Smooth muscle cell (in vitro differentiated cells): ENCODE data around the gene CTDP1. TPM values are rescaled to one million over a fixed set of nuclear protein-coding genes. Genes with fewer than 3 reads are reported as not detected.
A peak's percentile ranks its signal among the peaks of the same experiment; 100 is the strongest.

Experiments
- DNase-seq: peaks from one replicate; lab custom pipeline; 2025; ENCODE audit not compliant: unreplicated experiment; lab: John Stamatoyannopoulos, UW
- H2AFZ ChIP-seq: fragments of 200-600 bp; sonication (generic); 2 replicates; pipeline ENCODE4 v1.6.0; 2016; ENCODE audit warnings: antibody characterized with exemption, low read depth, mild to moderate bottlenecking
- H3F3A ChIP-seq: fragments of 200-600 bp; sonication (generic); 2 replicates; pipeline ENCODE4 v1.6.0; 2017; ENCODE audit warnings: antibody characterized with exemption, low read depth
- H3K27ac ChIP-seq: fragments of 200-600 bp; sonication (generic); 2 replicates; pipeline ENCODE4 v1.5.1; 2016; ENCODE audit warnings: low read depth, mild to moderate bottlenecking
- H3K27me3 ChIP-seq: fragments of 200-600 bp; sonication (generic); 2 replicates; pipeline ENCODE4 v1.6.1; 2016; ENCODE audit warnings: low read depth, mild to moderate bottlenecking
- H3K36me3 ChIP-seq: fragments of 200-600 bp; sonication (generic); 2 replicates; pipeline ENCODE4 v1.5.1; 2016; ENCODE audit warnings: low read depth
- H3K4me1 ChIP-seq: fragments of 200-600 bp; sonication (generic); 2 replicates; pipeline ENCODE4 v1.5.1; 2016; ENCODE audit warnings: low read depth
- H3K4me2 ChIP-seq: fragments of 200-600 bp; sonication (generic); 2 replicates; pipeline ENCODE4 v1.6.0; 2016; ENCODE audit warnings: mild to moderate bottlenecking
- H3K4me3 ChIP-seq: fragments of 200-600 bp; sonication (generic); 2 replicates; pipeline ENCODE4 v1.5.1; 2016; ENCODE audit warnings: mild to moderate bottlenecking
- H3K79me2 ChIP-seq: fragments of 200-600 bp; sonication (generic); 2 replicates; pipeline ENCODE4 v1.6.0; 2016; ENCODE audit warnings: low read depth, mild to moderate bottlenecking
- H3K9ac ChIP-seq: fragments of 200-600 bp; sonication (generic); 2 replicates; pipeline ENCODE4 v1.6.0; 2016; ENCODE audit warnings: low read depth
- H3K9me3 ChIP-seq: fragments of 200-600 bp; sonication (generic); replicated peaks from 2 replicates; pipeline ENCODE4 v1.5.1; 2016; ENCODE audit warnings: low read depth
- H4K20me1 ChIP-seq: fragments of 200-600 bp; sonication (generic); 2 replicates; pipeline ENCODE4 v1.6.0; 2016; ENCODE audit warnings: low read depth
- WGBS: methylation state at CpG from one replicate; pipeline ENCODE4 v1.1.7; 2016; ENCODE audit warnings: low lambda C conversion rate; 5-methylcytosine and 5-hydroxymethylcytosine counted together
- polyA plus RNA-seq: library from polyadenylated mRNA; unstranded; fragments of >200 nt; fragmentation: Nextera tagmentation; extraction: Ambion mirVana; gene quantifications from 2 replicates; pipeline ENCODE4 v1.2.1, GENCODE V29; 2016
- total RNA-seq: library from RNA; depleted of rRNA; stranded (reverse); fragments of >200 nt; gene quantifications from 2 replicates; pipeline ENCODE4 v1.2.3, GENCODE V29; 2014
- TF ChIP-seq, protein P1 (sequence below): fragments of 200-600 bp; sonication (generic); IDR thresholded peaks from 2 replicates; pipeline ENCODE4 v1.5.1; 2017; ENCODE audit warnings: borderline replicate concordance, mild to moderate bottlenecking, antibody characterized with exemption; ENCODE audit not compliant: insufficient read depth, poor library complexity, severe bottlenecking

CTDP1 gene
- total and polyA plus RNA-seq, 2 experiments from 2014 or later, result 14.1 to 18.4 TPM

DNA sequence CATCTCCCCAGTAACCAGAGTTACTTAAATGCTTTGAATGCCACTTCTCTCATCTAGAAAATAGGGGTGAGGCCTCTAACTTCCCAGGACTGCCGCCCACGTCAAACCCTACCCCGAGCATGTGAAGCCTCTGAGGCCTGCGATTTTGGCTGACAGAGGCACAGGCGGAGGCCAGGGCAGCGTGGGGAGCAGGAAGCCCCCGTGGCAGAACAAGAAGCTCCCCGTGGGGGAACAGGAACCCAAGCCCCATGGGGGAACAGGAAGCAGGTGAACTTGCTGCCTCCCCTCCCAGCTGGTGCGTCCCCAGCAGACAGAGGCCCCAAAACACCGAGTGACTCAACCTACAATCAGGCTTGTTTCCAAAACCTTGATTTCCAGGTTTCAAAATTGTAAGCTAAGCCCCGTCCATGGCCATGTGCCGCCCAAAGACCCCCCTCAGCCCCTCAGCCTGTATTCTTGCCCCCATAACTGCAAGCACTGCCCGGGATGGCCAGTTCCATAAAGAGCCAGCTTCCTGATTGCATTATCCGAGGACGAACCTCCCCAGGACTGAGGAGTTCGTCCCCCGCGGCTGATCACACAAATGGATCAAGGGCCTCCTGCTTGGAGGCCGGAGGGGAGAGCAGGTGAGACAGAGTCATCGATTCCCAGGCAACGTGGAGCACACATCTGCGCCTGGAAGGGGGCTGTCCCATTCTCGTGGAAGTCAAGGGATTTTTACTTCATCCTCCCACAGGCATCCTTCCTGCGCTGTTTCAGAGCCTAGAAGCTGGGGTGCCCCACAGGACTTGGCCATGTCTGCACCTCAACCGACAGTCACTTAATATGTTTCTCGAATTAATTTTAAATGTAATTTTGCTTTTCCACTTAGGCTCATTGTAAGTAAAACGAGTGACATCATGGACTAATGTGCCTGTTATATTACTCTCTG lies 36.3 kb upstream of the CTDP1 start:
- Histone ChIP-seq H2AFZ (no peak overlapping the region), H3K4me1 (no peaks in the 10 kb centered on the region), H3K27me3 (no peaks in the 10 kb centered on the region), H3K9ac (no peak overlapping the region), H3K27ac (no peak overlapping the region), H3F3A (no peaks in the 10 kb centered on the region), H3K4me3 (no peak overlapping the region), H3K9me3 (no peaks in the 10 kb centered on the region), H3K4me2 (peak overlapping the region; percentile 65), H3K36me3 (no peaks in the 10 kb centered on the region), H3K79me2 (no peaks in the 10 kb centered on the region), H4K20me1 (no peaks in the 10 kb centered on the region)
- no peak for DNase-seq
- 80% methylated on average over 27 of the region's 27 CpGs for WGBS
- TF ChIP-seq, protein P1, sequence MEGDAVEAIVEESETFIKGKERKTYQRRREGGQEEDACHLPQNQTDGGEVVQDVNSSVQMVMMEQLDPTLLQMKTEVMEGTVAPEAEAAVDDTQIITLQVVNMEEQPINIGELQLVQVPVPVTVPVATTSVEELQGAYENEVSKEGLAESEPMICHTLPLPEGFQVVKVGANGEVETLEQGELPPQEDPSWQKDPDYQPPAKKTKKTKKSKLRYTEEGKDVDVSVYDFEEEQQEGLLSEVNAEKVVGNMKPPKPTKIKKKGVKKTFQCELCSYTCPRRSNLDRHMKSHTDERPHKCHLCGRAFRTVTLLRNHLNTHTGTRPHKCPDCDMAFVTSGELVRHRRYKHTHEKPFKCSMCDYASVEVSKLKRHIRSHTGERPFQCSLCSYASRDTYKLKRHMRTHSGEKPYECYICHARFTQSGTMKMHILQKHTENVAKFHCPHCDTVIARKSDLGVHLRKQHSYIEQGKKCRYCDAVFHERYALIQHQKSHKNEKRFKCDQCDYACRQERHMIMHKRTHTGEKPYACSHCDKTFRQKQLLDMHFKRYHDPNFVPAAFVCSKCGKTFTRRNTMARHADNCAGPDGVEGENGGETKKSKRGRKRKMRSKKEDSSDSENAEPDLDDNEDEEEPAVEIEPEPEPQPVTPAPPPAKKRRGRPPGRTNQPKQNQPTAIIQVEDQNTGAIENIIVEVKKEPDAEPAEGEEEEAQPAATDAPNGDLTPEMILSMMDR, result no peak

DNA sequence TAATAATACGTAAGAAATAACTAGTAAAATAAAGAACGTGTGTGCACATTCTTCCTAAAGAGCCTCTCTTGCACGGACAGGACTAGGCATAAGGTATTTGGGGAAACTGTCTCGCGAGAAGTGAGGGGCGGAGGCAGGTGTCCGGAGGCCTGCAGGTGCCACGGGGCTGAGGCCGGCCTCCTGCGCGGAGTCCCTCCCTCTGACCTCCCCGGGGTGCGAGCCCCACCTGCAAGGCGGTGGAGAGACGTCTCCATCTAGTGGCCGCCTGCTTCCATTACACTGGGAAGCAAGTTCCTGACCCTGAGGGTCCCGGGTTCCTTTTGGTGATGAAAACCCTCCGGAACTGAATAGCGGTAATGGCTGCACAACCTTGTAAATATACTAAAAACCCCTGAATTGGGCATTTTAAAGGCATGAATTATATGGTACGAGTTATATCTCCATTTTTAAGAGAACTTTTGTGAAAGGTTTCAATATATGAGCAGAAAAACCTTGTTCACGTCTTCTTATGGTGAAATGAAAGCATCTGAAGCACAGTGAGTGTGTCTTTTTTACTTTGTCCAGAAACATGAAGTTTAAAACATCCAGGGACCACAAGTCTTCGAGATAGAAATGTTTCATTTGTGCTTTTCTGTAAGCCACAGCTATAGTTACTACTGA lies 35.5 kb upstream of the CTDP1 start:
- WGBS, result 20% methylated on average over 22 of the region's 22 CpGs
- DNase-seq, result peak; percentile 20

DNA sequence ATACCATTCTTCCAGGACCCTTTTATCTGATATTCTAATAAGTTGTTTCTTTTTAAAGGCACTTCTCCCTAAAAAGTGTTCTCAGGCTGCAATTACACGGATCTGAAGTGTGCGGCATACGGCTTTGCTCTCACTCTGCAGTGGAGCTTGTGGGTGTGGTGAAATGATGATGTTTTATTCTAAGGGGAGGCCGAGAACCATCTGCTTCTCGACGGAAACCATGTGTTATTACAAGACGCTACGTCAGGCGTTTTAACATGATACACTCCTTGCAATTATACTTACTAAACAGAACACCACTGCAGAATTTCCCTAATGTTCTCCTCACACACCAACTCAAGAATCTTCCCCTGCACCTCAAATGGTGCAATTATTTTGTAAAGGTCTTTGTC lies 34.9 kb upstream of the CTDP1 start:
- WGBS, result 78% methylated on average over 9 of the region's 9 CpGs

More for the DNA sequence above, 35.5 kb upstream of the CTDP1 start:
- no peaks in the 10 kb centered on the region for H3K36me3 ChIP-seq
- H3K27me3 ChIP-seq, result no peaks in the 10 kb centered on the region
- H3K9ac ChIP-seq, result no peak overlapping the region
- H3K4me2 ChIP-seq, result peak overlapping the region; percentile 65
- H3K4me3 ChIP-seq, result no peak overlapping the region
- H4K20me1 ChIP-seq, result no peaks in the 10 kb centered on the region
- no peaks in the 10 kb centered on the region for H3K79me2 ChIP-seq
- no peaks in the 10 kb centered on the region for H3K4me1 ChIP-seq
- TF ChIP-seq, protein P1, result peak; percentile 98
- no peaks in the 10 kb centered on the region for H3K9me3 ChIP-seq
- no peak overlapping the region for H2AFZ ChIP-seq
- no peaks in the 10 kb centered on the region for H3F3A ChIP-seq
- H3K27ac ChIP-seq, result no peak overlapping the region

More for the DNA sequence above, 34.9 kb upstream of the CTDP1 start:
- no peak overlapping the region for H2AFZ ChIP-seq
- H3K36me3 ChIP-seq, result no peaks in the 10 kb centered on the region
- DNase-seq, result no peak
- no peak overlapping the region for H3K4me3 ChIP-seq
- H3K9me3 ChIP-seq, result no peaks in the 10 kb centered on the region
- no peak overlapping the region for H3K27ac ChIP-seq
- TF ChIP-seq, protein P1, result no peak
- H4K20me1 ChIP-seq, result no peaks in the 10 kb centered on the region
- no peaks in the 10 kb centered on the region for H3K27me3 ChIP-seq
- no peak overlapping the region for H3K9ac ChIP-seq
- no peaks in the 10 kb centered on the region for H3F3A ChIP-seq
- no peak overlapping the region for H3K4me2 ChIP-seq
- no peaks in the 10 kb centered on the region for H3K79me2 ChIP-seq
- H3K4me1 ChIP-seq, result no peaks in the 10 kb centered on the region
